Pons (tissue), 1 donor: ENCODE measurements around the gene GPSM1.

Experiments
- DNase-seq: peaks from one replicate; pipeline ENCODE4 v3.0.0-alpha.2; 2016; ENCODE audit warnings: low spot score

The GPSM1 gene, protein sequence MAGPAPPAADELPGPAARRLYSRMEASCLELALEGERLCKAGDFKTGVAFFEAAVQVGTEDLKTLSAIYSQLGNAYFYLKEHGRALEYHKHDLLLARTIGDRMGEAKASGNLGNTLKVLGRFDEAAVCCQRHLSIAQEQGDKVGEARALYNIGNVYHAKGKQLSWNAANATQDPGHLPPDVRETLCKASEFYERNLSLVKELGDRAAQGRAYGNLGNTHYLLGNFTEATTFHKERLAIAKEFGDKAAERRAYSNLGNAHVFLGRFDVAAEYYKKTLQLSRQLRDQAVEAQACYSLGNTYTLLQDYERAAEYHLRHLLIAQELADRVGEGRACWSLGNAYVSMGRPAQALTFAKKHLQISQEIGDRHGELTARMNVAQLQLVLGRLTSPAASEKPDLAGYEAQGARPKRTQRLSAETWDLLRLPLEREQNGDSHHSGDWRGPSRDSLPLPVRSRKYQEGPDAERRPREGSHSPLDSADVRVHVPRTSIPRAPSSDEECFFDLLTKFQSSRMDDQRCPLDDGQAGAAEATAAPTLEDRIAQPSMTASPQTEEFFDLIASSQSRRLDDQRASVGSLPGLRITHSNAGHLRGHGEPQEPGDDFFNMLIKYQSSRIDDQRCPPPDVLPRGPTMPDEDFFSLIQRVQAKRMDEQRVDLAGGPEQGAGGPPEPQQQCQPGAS

DNA sequence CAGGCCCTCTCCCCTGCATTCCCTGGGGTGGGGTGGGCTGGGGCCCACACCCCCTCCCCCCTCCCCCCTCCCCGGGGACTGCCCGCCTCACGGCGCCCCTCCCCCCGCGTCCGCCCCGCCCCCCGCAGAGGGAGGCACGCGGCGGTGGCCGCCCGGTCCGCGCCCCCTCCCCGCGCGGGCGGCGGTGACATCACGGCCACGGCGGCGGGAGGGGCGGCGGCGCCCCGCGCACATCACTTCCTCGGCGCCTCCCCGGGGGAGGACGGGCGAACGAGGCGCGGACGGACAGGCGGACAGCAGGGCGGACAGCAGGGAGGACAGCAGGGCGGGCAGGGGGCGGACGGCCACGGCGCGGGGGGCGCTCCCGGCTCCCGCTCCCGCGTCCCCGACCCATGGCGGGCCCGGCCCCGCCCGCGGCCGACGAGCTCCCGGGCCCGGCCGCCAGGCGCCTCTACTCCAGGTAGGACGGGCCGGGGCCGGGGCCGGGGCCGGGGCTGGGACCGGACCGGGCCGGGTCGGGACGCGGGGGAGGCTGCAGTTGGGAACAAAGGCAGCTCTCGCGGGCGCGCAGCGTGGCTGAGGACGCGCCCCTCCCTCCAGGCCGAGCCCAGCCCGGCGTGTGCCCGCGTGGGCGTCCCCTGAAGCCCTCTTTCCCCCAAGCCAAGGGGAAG is at the start of gene GPSM1:
GPSM1 (plus strand) TSS at position 236 of the 671 bp plus-strand sequence; CDS start at position 393, 157 bp downstream.
- DNase-seq = no peak

DNA sequence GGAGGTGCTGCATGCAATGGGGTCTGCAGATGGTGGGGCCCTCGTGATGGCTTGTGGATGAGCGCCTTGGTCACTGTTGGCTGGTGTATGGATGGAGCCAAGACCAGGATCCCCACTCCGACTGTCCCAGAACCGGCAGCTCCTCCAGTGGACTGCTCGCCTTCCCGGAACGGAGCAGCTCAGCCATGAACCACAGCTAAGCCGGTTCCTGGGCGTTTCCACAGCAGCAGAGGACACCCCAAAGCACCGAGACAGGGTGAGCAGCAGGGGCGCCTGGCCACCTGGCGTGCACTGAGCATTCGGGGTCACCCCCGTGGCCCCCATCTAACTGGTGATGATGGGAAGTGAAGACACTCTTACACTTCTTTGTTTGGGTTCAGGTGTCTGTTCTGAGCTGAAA is 49.6 kb upstream of the GPSM1 start:
- DNase-seq = no peak

DNA sequence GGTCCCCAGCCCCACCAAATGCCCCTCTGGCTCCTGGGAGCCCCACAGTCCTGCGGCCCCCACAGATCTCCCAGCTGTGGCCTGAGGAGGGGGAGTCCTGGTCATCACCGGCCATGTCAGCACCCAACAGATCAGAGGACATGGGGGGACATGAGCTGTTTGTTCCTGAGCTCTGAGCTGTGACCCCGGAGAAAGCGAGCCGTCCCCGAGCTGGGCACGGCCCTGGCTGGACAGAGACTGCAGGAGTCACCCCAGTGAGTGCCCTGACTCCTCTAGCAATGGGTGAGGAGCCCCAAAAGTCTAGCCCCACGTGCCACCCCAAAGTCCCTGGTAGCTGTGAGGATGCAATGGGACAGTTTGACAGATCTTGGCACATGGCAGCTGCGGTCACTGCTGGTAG is 49.1 kb upstream of the GPSM1 start:
- no peak for DNase-seq

DNA sequence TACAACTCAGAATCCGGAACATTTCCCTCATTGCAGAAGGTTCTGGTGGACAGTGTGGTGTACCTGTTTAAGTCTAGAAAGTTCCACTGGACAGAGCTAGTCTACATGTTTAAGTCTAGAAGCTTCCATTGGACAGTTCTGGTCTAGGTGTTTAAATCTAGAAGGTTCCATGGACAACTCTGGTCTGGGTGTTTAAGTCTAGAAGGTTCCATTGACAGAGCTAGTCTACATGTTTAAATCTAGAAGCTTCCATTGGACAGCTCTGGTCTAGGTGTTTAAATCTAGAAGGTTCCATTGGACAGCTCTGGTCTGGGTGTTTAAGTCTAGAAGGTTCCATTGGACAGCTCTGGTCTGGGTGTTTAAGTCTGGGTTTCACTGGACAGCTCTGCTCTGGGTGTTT is 48.4 kb upstream of the GPSM1 start:
- no peak for DNase-seq

DNA sequence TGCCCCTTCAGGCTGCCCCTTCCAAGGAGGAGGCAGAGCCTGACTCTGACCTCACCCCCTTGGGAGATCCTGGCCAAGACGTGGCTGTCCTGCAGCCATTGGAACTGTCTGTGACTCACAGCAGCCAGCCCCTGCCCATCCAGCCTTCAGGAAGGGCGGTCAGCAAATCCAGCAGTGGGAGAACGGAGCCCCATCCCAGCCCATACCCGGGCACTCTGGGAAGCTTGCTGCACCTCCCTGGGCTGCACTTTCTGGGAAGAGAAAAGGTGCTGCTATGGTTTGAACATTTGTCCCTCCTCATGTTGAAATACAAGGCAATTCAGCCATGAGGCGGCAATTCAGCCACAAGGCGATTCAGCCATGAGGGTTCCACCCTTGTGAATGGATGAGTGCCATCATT is 47.9 kb upstream of the GPSM1 start:
- no peak for DNase-seq

DNA sequence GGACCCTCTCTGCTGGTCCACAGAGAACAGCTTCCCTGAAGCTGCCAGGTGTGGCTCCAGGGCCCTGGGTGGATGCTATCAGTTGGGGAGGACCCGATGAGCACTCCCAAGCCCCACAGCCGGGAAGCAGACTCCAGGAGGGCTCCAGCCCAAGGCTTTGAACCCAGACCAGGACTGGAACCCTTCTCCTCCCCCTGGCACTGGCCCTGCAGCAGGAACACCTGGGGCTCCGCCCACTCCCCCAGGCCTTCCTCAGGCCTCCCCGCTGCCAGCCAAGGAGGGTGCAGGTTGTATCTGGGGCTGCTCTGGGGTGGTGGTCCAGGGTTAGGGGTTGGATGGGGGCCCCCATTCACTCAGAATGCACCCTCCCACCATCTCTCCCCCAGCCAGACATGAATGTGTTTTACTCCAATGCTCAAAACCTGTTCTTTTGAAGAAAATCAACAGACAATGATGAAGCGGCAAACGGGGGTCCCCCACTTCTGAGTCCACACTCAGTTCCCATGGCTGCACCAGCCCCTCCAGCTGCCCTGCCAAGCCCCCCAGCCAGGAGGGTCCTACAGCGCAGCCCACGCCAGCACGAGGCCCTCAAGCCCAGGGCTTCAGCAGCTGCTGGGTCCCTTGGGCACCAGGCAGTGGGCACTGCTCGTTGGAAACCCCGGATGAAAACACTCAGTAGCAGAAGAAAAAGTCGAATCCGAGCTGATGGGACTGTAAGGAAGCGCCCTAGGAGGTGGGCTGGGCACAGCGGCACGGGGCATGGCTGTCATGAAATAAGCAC is 46.6 kb upstream of the GPSM1 start:
- DNase-seq = no peak

DNA sequence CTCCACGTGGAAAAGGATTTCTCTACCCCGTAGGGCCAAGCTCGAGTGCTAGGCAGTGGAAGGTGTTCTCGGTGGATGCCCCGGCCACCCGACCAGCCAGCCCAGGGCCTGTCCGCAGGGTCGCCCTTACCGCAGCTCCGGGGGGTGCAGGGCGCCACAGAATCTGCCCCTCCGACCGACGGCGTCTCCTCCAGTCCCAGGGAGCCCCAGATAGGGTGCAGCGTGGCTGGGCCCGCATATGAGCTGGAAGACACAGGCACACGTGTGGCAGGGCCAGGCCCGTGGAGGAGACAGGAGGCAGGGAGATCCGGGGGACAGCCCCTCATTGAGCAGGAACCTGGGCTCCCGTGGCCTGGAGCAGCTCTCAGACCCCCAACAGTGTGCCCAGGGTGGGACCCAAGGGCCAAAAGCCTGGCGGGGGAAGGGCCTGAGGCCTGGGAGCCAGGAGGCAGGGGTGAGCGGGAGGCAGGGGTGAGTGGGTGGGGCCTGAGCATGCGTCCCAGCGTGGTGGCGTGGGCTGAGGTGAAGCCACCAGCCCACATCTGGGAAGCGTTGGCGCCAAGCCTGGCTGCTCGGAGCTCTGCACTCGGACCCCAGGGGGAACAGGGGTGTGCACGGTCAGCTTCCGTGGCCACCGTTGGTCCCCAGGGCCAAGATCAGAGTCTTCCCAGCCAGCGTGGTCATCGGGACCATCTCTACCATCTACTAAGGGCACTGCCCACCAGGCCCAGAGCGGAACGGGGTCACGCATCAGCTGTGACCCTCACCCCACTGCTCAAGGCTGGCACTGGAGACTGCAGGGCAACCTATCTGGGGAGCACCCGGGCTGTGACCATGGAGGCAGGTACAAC is 45.7 kb upstream of the GPSM1 start:
- DNase-seq = no peak

DNA sequence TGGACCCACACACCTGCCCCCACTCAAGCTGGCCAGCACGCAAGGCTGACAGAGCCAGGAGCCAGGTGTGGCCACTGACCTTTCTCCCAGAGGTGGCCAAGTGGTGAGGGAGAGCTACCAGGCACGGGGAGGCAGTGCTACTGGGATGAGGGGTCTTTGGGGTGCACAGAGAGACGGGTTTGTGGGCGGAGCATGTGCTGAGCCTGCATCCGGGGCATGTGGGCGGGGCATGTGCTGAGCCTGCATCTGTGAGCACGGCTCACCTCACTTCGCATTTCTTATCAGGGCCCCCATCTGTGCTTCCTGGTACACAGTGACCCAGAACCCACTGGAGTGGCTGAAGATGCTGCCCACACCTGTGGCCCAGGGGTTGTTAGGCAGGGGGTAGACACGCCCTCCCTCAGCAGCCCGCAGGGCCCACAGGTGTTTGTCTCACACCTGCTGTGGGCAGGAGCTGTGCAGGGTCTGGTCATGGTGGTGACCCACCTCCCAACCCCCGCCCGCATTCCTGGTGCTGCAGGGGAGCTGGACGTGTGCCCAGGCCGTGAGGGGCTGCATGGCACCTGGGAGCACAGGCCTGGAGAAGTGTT is 45.0 kb upstream of the GPSM1 start:
- no peak for DNase-seq

DNA sequence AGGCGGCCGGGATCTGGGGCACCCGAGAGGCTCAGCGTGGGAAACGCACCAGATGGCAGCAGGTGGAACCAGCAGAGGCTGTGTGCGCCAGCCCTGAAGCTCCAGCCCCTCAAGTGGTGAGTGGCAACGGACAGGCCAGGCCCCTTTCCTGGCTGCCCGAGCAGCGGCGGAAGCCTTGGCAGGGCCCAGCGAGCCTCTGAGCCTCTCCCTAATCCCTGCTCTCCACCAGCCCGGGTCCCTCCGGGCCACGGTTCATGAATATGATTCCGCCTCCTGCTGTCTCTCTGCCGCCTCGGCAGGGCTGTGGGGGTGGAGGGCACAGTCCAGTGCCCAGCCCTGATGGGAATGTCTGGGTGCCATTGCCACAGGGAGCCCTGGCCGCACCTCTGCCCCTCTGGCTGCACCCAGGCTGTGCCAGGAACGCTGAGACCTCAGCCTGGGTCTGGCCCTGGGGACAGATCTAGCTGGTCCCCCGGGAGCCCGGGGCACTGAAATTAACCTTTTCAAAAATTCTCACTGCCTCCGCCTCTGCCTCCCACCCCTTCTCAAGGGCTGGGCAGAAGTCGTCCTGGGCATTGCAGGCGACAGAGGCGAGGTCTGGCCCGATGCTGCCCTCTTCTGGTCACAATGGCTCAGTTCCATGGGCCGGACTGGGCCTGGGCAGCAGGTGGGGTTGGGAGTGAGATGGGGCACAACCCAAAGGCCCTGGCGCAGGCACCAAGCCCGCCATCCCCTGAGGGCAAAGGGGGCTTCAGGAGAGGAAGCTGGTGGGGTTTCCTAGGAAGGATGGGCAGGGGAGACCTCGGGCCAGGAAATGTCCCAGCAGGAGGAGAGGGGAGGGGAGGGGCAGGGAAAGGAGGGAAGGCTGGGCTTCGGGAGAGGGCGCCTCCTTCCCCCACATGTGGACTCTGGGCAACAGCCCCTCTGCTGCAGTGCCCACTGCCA is 43.8 kb upstream of the GPSM1 start:
- DNase-seq = peak; percentile 58

DNA sequence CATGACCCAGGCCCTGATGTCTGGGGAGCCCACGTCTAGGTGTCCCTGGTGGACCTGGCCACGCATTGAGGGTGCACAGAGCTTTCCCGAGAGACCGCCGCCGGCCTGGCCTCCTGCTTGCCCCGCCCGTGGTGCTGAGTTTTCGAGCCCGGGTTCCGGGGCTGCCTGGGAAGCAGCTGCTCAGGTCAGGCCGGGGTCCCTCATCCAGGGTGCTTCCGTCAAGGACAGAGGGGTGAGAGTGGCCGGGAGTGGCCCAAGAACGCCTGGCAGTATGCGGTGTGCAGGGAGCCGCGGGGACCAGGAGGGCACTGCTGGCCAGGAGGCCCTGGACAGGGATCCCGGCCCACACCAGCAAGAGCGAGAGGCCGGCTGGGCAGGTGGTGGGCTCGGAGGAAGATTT is 43.0 kb upstream of the GPSM1 start:
- DNase-seq = no peak

DNA sequence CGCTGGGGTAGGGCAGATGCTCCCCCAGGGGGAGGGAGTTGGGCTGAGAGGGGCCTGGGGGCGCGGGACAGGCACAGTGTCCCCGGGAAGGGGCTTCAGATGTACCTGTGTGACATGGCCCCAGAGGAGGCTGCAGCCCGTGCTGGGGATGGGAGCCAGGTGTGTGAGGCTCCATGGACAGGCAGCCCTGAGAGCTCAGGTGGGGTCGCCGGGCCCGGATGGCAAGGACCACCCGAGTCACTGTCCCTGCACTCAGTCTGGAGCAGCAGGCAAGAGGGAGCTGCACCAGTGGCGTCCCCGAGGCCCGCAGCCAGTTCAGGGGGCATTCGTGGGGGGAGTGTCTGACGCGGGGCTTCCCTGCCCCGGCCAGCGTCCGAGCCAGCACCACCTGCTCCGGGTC is 42.4 kb upstream of the GPSM1 start:
- DNase-seq = no peak

DNA sequence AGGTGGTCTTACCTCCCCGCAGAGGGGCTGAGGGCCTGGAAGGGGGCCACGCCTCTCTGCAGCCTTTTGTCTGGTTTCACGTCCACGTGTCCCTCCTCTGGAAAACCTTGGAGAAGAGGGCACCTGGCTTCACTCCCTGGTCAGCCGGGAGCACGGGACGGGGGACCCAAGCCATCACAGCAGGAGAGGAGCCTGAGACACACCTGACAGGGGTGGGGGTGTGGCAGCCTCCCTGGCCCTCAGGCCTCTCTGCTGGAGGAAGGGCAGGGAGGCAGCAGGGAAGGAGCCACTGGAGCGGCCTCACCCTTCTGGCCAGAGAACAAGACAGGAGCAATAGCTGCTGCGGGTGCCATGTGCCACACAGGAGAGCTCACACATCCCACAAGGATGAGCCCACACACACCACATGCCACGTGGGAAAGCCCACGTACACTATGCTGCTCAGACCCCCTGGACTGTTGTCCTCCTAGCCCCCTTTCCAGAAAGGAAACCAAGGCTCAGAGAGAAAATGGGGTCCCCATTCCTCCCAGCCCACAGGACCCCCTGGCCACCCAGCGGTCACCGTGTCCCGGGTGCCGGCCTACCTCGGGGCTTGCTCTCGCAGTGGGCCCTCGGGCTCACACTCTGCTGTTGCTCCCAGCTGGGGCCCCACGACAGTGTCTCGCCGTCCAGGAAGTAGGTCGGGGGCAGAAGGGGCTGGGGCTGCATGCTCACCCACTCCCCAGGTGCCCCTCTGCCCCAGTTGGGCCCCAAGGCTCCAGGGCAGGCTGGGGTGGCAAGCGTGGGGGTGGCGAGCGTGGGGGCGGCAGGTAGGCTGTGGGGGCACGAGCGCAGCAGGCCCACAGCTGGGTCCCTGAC is 41.6 kb upstream of the GPSM1 start:
- no peak for DNase-seq

DNA sequence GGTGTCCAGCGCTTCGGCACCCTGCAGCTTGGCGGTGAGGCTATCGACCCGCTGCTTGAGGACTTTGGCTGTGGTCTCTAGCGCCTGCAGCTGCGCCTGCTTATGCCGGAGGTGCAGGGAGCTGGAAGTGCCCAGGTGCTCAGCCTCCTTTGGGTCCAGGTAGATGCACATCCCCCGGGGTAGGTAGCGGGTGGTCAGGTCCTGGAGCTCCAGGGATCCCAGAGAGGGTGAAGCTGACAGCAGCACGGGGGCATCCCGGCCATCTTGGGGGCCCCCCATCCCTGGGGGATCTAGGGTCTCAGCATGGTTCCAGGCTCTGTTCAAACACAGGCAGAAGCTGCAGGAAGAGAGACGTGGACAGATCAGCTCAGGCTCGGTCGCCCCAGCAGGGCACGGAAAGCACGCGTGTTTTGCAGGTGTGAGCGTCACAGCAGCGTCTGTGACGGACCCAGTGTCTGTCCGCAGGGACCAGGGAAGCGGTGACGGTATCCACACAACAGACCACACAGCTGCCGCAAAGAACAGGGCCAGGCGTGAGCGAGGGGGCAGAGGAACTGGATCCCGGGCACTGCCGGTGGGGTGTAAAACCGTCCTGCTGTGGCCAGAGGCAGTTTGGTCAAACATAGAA is 40.9 kb upstream of the GPSM1 start:
- DNase-seq = no peak

DNA sequence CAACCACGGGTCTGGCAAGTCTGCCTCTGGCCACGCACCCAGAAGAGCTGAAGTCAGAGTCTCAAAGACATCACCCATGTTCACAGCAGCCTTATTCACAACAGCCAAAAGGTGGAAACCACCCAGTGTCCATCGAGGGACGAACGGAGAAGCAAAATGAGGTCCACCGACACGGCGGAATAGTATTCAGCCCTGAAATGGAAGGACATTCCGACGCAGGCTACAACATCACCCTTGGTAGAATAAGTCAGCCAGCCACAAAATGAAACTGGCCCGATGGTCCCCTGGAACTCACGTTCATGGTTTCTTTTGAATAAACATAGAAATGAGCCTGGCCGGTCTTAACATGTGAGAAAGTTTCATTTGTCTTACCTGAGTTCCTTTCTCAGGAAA is 40.4 kb upstream of the GPSM1 start:
- DNase-seq = no peak

DNA sequence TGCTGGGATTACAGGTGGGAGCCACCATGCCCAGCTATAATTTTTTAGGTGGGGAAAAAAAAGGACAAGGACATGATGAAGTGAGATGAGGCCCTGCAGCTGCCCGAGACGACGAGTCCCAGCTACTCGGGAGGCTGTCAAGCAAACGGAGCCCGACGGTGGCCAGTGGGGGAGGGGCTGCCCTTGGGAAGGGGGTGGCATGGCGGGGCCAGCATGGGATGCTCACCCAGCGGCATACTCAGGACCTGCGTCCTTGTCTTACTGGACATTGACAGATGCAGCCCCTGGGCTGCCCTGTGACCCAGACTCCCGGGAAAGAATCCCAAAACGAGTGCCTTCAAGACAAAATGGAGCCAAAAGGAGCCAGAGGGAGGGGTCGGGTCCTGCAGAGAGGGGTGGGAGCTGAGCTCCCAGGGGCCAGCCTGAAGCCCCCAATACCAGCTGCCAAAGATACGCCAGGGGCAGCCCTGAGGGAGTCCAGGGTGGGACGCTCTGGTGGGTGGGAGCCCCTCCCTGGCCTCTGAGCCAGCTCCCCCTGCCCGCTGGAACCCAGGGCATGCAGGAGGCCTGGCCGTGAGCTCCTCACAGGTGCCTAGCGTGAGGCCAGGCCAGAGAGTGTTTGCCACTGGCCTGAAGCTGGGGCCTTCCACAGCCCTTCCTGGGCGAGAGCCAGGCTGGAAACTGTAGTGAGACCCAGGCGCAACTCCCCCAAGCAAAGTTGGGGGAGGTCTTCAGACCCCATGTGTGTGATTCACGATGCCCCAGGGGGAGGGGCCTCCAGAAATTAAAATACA is 39.2 kb upstream of the GPSM1 start:
- DNase-seq = no peak

DNA sequence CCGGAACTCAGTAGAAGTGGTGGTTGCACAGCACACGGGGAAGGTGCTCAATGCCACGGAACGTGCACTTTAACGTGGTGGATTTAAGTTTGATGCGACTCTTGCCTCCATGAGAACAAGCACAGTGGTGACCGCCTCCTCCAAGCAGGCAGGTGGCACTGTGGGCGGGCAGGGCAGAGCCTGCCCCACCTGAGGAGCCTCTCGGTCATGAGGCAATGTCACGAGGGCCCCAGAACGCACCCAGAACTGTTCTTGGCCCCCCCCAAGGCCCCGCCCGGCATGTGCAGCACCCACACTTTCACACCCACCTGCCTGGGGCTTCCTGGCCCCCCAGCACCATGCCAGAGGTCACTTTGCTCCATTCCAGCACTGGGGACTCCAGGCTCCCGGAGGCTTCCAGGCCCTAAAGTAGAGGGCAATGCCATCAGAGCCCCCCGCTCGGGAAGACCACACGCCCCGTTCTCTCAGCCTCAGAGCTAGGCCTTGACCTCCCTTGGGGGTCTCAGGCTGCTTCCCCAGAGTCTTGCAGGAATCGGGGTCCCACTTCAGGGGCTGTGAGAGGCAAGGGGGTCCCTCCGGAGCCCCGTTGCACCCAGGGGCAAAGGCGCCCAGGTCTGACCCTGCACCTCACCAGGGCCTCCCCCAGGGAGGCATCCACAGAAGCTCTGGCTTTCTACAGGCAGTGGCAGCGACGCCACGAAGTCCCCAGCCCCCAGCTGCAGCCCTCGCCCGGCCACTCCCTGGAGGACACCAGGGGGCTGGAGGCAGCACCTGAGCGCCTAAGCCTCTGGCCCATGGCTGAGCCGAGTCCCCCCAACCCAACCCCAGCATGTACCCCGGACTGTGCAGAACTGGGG is 37.5 kb upstream of the GPSM1 start:
- no peak for DNase-seq
